Heart left ventricle (tissue), 13 donors: Measurements from ENCODE around the gene SEPTIN11.

Source experiments
- CTCF ChIP-seq, 12 donors: fragments of 200-600 bp; sonication (generic) in 4 of 12; IDR thresholded peaks; one replicate each; pipeline versions ENCODE4 v1.5.0 to v1.8.0; 2018 to 2022; ENCODE audit warnings: antibody characterized with exemption in 12 of 12, mild to moderate bottlenecking in 5 of 12
- POLR2A ChIP-seq, 2 donors: fragments of 450-650 bp; IDR thresholded peaks; one replicate each; pipeline ENCODE4 v1.6.1; 2017; ENCODE audit warnings: antibody characterized with exemption in 2 of 2, mild to moderate bottlenecking in 2 of 2, moderate library complexity in 2 of 2
- donor health status: ischemic (EF 13 %, LVEDD 7.1; RV severe dilation, severe dysfunction).
- donor health status: DM: no; HTN: yes; CAD: no.
- donor health status: DM: no; HTN: no; CAD: no.
- donor health status: ischemic (EF 25% LVEDD 6.9; RV normal size, moderate dysfunction).
- donor health status: ischemic (EF 25% LVEDD 5.7; RV mildly dilated, moderate dysfunction).
- donor health status: ischemic (EF 35%, LVEDD 5.7; RV mildly dilated, moderate dysfunction).
- donor health status: nonischemic (EF 11% LVEDD 7.7; RV severe dilation, severe dysfunction).
- donor health status: DM: yes; HTN: yes; CAD: no.
- donor health status: PGD.
- donor health status: ischemic (EF 29% LVEDD 5.4; RV normal size, mild dysfunction).
- donor health status: nonischemic (EF 23%, LVEDD 6.1; RV moderate dilation, normal function).

GRCh38 chr4:76931576-76932276, 17.8 kb upstream of the SEPTIN11 start:
- TF ChIP-seq CTCF (IDR thresholded peaks at IDR 0.05) (no peak), POLR2A (IDR thresholded peaks at IDR 0.05) (no peak)
